K562 (cell line): Measurements from ENCODE around the gene MEGF11. TPM values are rescaled to one million over a fixed set of nuclear protein-coding genes. Genes with fewer than 3 reads are reported as not detected.

Experiments used
- ATAC-seq: fragments of 200-7000 bp; cut with Tn5 transposase; 3 replicates; pipeline ENCODE4 v1.9.1; 2020; ENCODE audit warnings: moderate library complexity
- BruUV-seq: library from RNA; stranded (reverse); fragments of 400-500 nt; replicated peaks from 2 replicates; lab custom pipeline; 2021; lab: Mats Ljungman, UMichigan
- CTCF ChIA-PET: fragments of 300-600 bp; formaldehyde crosslinking; extraction: SDS; loops from one replicate; lab custom pipeline; 2021; ENCODE audit warnings: low intra/inter-chr PET ratio; lab: Yijun Ruan, JAX
- POLR2A ChIA-PET: fragments of 300-600, 350-650 bp; sonication (Branson Sonifier 250); formaldehyde crosslinking; extraction: SDS; loops from one replicate; lab custom pipeline; 2021; ENCODE audit warnings: antibody characterized with exemption, inconsistent platforms; lab: Yijun Ruan, JAX
- DNase-seq, 4 experiments: peaks; one replicate each; pipeline versions ENCODE4 v3.0.0 to v3.0.0-alpha.2; 2011 to 2018; ENCODE audit warnings: low spot score in 3 of 4, mixed read lengths in 3 of 4; ENCODE audit errors: extremely low read depth in 1 of 4
- FAIRE-seq: peaks from 2 replicates; lab custom pipeline; 2011; peaks lifted over from hg19 to GRCh38; lab: Jason Lieb, UNC
- H2AFZ ChIP-seq: 2 replicates; pipeline ENCODE4 v1.6.0; 2011; ENCODE audit warnings: low read depth, low read length, control low read depth, inconsistent platforms
- H3K27ac ChIP-seq: fragments of 200-600 bp; 3 replicates; pipeline ENCODE4 v1.8.0; 2011; ENCODE audit warnings: low read depth, mild to moderate bottlenecking, control low read depth, inconsistent platforms, low read length, moderate library complexity, mixed read lengths; ENCODE audit errors: extremely low read depth
- H3K27me3 ChIP-seq, 2 experiments: fragments of 300-600 bp in 1 of 2; 2 replicates in 1 of 2; 3 replicates in 1 of 2; pipeline versions ENCODE4 v1.6.0 to v1.8.0; 2011; ENCODE audit warnings: inconsistent platforms in 2 of 2, low read length in 2 of 2, mild to moderate bottlenecking in 1 of 2, mixed read lengths in 1 of 2, moderate library complexity in 1 of 2; ENCODE audit not compliant: control insufficient read depth in 2 of 2, insufficient read depth in 2 of 2
- H3K36me3 ChIP-seq: fragments of 300-600 bp; 3 replicates; pipeline ENCODE4 v1.8.0; 2011; ENCODE audit warnings: mild to moderate bottlenecking, low read length, inconsistent platforms; ENCODE audit not compliant: control insufficient read depth, insufficient read depth
- H3K4me1 ChIP-seq, 2 experiments: fragments of 200-600 bp in 1 of 2; replicated peaks in 1 of 2; 2 replicates in 1 of 2; 3 replicates in 1 of 2; pipeline versions ENCODE4 v1.5.1 to v1.8.0; 2011; ENCODE audit warnings: inconsistent platforms in 2 of 2, low read length in 2 of 2, mild to moderate bottlenecking in 1 of 2, mixed read lengths in 1 of 2, moderate library complexity in 1 of 2; ENCODE audit not compliant: control insufficient read depth in 2 of 2, insufficient read depth in 2 of 2
- H3K4me2 ChIP-seq: 2 replicates; pipeline ENCODE4 v1.6.1; 2011; ENCODE audit warnings: low read length, control low read depth, inconsistent platforms, mixed read lengths; ENCODE audit not compliant: insufficient read depth
- H3K4me3 ChIP-seq: fragments of 200-600 bp; sonication (generic), shearing (Covaris generic); 2 replicates; pipeline ENCODE4 v1.5.1; 2016; ENCODE audit warnings: control low read depth, inconsistent platforms
- H3K79me2 ChIP-seq: fragments of 200-600 bp; 3 replicates; pipeline ENCODE4 v1.8.0; 2011; ENCODE audit warnings: low read length, inconsistent platforms; ENCODE audit not compliant: control insufficient read depth, insufficient read depth
- H3K9ac ChIP-seq, 2 experiments: 2 replicates each; pipeline versions ENCODE4 v1.6.0 to v1.6.1; 2011; ENCODE audit warnings: low read depth in 2 of 2, low read length in 2 of 2, control low read depth in 1 of 2, inconsistent platforms in 1 of 2, mild to moderate bottlenecking in 1 of 2, mixed read lengths in 1 of 2; ENCODE audit not compliant: insufficient read depth in 1 of 2
- H3K9me1 ChIP-seq: one replicate; pipeline ENCODE4 v1.6.0; 2011; ENCODE audit warnings: inconsistent platforms, mild to moderate bottlenecking, low read length, moderate library complexity; ENCODE audit not compliant: control insufficient read depth, insufficient read depth
- H3K9me3 ChIP-seq: replicated peaks from 2 replicates; pipeline ENCODE4 v1.5.1; 2011; ENCODE audit warnings: low read depth, low read length, inconsistent platforms; ENCODE audit not compliant: control insufficient read depth, insufficient read depth
- H4K20me1 ChIP-seq: replicated peaks from 2 replicates; pipeline ENCODE4 v1.6.1; 2011; ENCODE audit warnings: low read length, inconsistent platforms, mixed read lengths; ENCODE audit not compliant: control insufficient read depth, insufficient read depth
- ADNP ChIP-seq: fragments of 200-800 bp; sonication (Bioruptor generic); IDR thresholded peaks from 2 replicates; pipeline ENCODE4 v1.6.1; 2016; ENCODE audit warnings: missing genetic modification characterization, missing compliant biosample characterization
- BDP1 ChIP-seq: IDR thresholded peaks from 3 replicates; pipeline ENCODE4 v1.6.1; 2011; ENCODE audit not compliant: insufficient read length, insufficient read depth
- CHCHD3 ChIP-seq: fragments of 250-450 bp; sonication (Bioruptor Pico); IDR thresholded peaks from 2 replicates; pipeline ENCODE4 v2.1.2; 2022; ENCODE audit warnings: mild to moderate bottlenecking
- E2F3 ChIP-seq: fragments of 250-450 bp; sonication (Bioruptor Pico); IDR thresholded peaks from 2 replicates; pipeline ENCODE4 v1.4.0; 2020; ENCODE audit warnings: mild to moderate bottlenecking
- FOXJ3 ChIP-seq: sonication (generic); formaldehyde crosslinking; IDR thresholded peaks from 2 replicates; pipeline ENCODE4 v1.4.0; 2020; ENCODE audit warnings: mild to moderate bottlenecking, missing genetic modification reagents
- ILF3 ChIP-seq: fragments of 450-650 bp; IDR thresholded peaks from 2 replicates; pipeline ENCODE4 v1.6.1; 2018; ENCODE audit warnings: antibody characterized with exemption, mild to moderate bottlenecking, moderate library complexity, borderline replicate concordance
- NFATC3 ChIP-seq: fragments of 450-650 bp; IDR thresholded peaks from 2 replicates; pipeline ENCODE4 v1.6.1; 2017; ENCODE audit warnings: mild to moderate bottlenecking
- NFYB ChIP-seq: IDR thresholded peaks from 2 replicates; pipeline ENCODE4 v1.6.1; 2011; ENCODE audit warnings: mild to moderate bottlenecking, moderate library complexity; ENCODE audit not compliant: insufficient read length; ENCODE audit errors: extremely low read depth
- TARDBP ChIP-seq: fragments of 450-650 bp; IDR thresholded peaks from 2 replicates; pipeline ENCODE4 v1.6.1; 2016
- THRA ChIP-seq: fragments of 450-650 bp; IDR thresholded peaks from 2 replicates; pipeline ENCODE4 v1.6.1; 2017; ENCODE audit warnings: mild to moderate bottlenecking, moderate library complexity
- ZBTB26 ChIP-seq: fragments of 450-650 bp; formaldehyde crosslinking; IDR thresholded peaks from 2 replicates; pipeline ENCODE4 v1.4.0; 2022; ENCODE audit warnings: missing genetic modification characterization
- ZFP30 ChIP-seq: fragments of 250-450 bp; sonication (Bioruptor Pico); IDR thresholded peaks from 2 replicates; pipeline ENCODE4 v1.8.0; 2022; ENCODE audit warnings: moderate library complexity, mild to moderate bottlenecking, inconsistent platforms, borderline replicate concordance
- ZNF12 ChIP-seq: sonication (generic); formaldehyde crosslinking; IDR thresholded peaks from 2 replicates; pipeline ENCODE4 v1.4.0; 2020; ENCODE audit warnings: mild to moderate bottlenecking, missing genetic modification reagents
- WGBS: fragments of 100-300 bp; shearing (Covaris generic); methylation state at CpG from one replicate; pipeline ENCODE4 v1.1.6; 2016; ENCODE audit warnings: low coverage, mixed read lengths; ENCODE audit not compliant: insufficient coverage; ENCODE audit errors: missing lambda C conversion rate; 5-methylcytosine and 5-hydroxymethylcytosine counted together
- in situ Hi-C: fragments of 300-500 bp; cut with MboI; formaldehyde crosslinking; loops from 4 replicates; pipeline ENCODE4 v1.15.0; 2018; ENCODE audit warnings: inconsistent platforms, mixed read lengths
- intact Hi-C: fragments of 100-400 bp; cut with micrococcal nuclease; formaldehyde crosslinking; loops from 2 replicates; pipeline ENCODE4 v1.14.2; 2022
- polyA plus RNA-seq, 8 experiments: library from polyadenylated mRNA; depleted of rRNA in 4 of 8; stranded (reverse) in 5 of 8; unstranded in 3 of 8; fragments of >200 nt; fragmentation: Nextera tagmentation in 2 of 8; fragmentation: Illumina TruSeq in 1 of 8; extraction: Ambion mirVana in 2 of 8; extraction: Trizol in 1 of 8; gene quantifications; 2 replicates each; pipeline versions ENCODE4 v1.2.1 to v1.2.3, GENCODE V29; 2011 to 2014; ENCODE audit warnings: inconsistent platforms in 1 of 8, missing spikeins in 1 of 8
- total RNA-seq, 7 experiments: library from RNA; depleted of rRNA in 6 of 7; stranded (reverse); fragments of >200 nt in 6 of 7; fragmentation: Illumina TruSeq in 2 of 7; extraction: Trizol in 2 of 7; gene quantifications; 2 replicates each; pipeline versions ENCODE4 v1.2.1 to v1.2.3, GENCODE V29; 2011 to 2021; ENCODE audit warnings: low replicate concordance in 1 of 7
- TF ChIP-seq, protein P1 (sequence below): fragments of 450-650 bp; formaldehyde crosslinking; IDR thresholded peaks from 2 replicates; pipeline ENCODE4 v1.4.0; 2020; ENCODE audit warnings: mild to moderate bottlenecking, moderate library complexity
- TF ChIP-seq, protein P2 (sequence below): fragments of 450-650 bp; formaldehyde crosslinking; IDR thresholded peaks from 2 replicates; pipeline ENCODE4 v1.4.0; 2020; ENCODE audit warnings: mild to moderate bottlenecking, moderate library complexity

Gene MEGF11
- total and polyA plus RNA-seq, 9 of the 15 experiments (the other 6 are each of a cell fraction or from before 2014, with no cell fraction given): 0.06 to 0.23 (median 0.20) TPM; not detected in 6

- ATAC-seq (no peak), DNase-seq (no peak), FAIRE-seq (no peak)
- Histone ChIP-seq H3K4me3 (no peak overlapping the region), H3K9me3 (no peaks in the 10 kb centered on the region), H4K20me1 (peaks cover 8% of the 10 kb centered on the region), H3K4me2 (no peak overlapping the region), H3K4me1 (no peaks in the 10 kb centered on the region), H3K36me3 (no peaks in the 10 kb centered on the region), H3K27me3 (peaks cover 33 to 79% of the 10 kb centered on the region in 2 experiments; a peak in 4 of 5 replicates), H3K27ac (no peak overlapping the region), H3K9me1 (no peaks in the 10 kb centered on the region), H2AFZ (no peak overlapping the region), H3K9ac (no peak overlapping the region), H3K79me2 (no peaks in the 10 kb centered on the region)
- in situ Hi-C loops: no loop called here
- BruUV-seq: no TSS peak
- WGBS: 3% methylated on average over 9 of the region's 9 CpGs
- intact Hi-C loops: no loop called here
- POLR2A ChIA-PET: no interaction called here
- CTCF ChIA-PET: no interaction called here
- no peak for TF ChIP-seq ZNF12 (CRISPR knock-in tag)
- no peak for TF ChIP-seq NFYB
- no peak for TF ChIP-seq ZFP30
- no peak for TF ChIP-seq FOXJ3 (CRISPR knock-in tag)
- no peak for TF ChIP-seq ILF3
- TF ChIP-seq ZBTB26 (CRISPR knock-in tag): no peak
- no peak for TF ChIP-seq TARDBP
- no peak for TF ChIP-seq CHCHD3
- no peak for TF ChIP-seq NFATC3
- TF ChIP-seq BDP1: no peak
- no peak for TF ChIP-seq THRA
- no peak for TF ChIP-seq ADNP (tag)
- TF ChIP-seq E2F3 (CRISPR knock-in tag): no peak
- TF ChIP-seq, protein P1, sequence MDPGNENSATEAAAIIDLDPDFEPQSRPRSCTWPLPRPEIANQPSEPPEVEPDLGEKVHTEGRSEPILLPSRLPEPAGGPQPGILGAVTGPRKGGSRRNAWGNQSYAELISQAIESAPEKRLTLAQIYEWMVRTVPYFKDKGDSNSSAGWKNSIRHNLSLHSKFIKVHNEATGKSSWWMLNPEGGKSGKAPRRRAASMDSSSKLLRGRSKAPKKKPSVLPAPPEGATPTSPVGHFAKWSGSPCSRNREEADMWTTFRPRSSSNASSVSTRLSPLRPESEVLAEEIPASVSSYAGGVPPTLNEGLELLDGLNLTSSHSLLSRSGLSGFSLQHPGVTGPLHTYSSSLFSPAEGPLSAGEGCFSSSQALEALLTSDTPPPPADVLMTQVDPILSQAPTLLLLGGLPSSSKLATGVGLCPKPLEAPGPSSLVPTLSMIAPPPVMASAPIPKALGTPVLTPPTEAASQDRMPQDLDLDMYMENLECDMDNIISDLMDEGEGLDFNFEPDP (CRISPR knock-in tag): no peak
- TF ChIP-seq, protein P2, sequence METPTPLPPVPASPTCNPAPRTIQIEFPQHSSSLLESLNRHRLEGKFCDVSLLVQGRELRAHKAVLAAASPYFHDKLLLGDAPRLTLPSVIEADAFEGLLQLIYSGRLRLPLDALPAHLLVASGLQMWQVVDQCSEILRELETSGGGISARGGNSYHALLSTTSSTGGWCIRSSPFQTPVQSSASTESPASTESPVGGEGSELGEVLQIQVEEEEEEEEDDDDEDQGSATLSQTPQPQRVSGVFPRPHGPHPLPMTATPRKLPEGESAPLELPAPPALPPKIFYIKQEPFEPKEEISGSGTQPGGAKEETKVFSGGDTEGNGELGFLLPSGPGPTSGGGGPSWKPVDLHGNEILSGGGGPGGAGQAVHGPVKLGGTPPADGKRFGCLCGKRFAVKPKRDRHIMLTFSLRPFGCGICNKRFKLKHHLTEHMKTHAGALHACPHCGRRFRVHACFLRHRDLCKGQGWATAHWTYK: no peak
These were observed 148.0 kb downstream of the MEGF11 start for GRCh38 chr15:66105286-66106265.
